Measurements from ENCODE around the gene ICAM1. TPM values are rescaled to one million over a fixed set of nuclear protein-coding genes. Genes with fewer than 3 reads are reported as not detected.

ICAM1 gene
- polyA plus RNA-seq, 2 of the 4 experiments (the other 2 are of a cell fraction), result 1.2 to 1.4 TPM

- TF ChIP-seq HES2 (IDR thresholded peaks at IDR 0.05) (no peak), CHD4 (IDR thresholded peaks at IDR 0.05; ENCODE audit: borderline replicate concordance) (no peak), POLR2AphosphoS2 (conservative IDR thresholded peaks at IDR 0.05; ENCODE audit: low read length) (no peak), EP300 (IDR thresholded peaks at IDR 0.05) (no peak), CBX2 (IDR thresholded peaks at IDR 0.05; ENCODE audit: borderline replicate concordance, low read depth) (no peak)
Observed at GRCh38 chr19:10228393-10228792, 42.5 kb upstream of the ICAM1 start (continued).

GRCh38 chr19:10228920-10229319, 42.0 kb upstream of the ICAM1 start:
- H3K9me3 ChIP-seq, result no peaks in the 10 kb centered on the region
- peaks cover 5% of the 10 kb centered on the region; the same call in 1 of the 3 replicates for H3K4me1 ChIP-seq
- TF ChIP-seq RCOR1 (IDR thresholded peaks at IDR 0.05; ENCODE audit: low read depth, low read length) (no peak), RAD21 (conservative IDR thresholded peaks at IDR 0.05 in 1 of 2, IDR thresholded peaks at IDR 0.05 in 1 of 2) (peak in 1 of 2 experiments; percentile 38; a peak in 2 of 5 replicates)
- TF ChIP-seq, protein P1, sequence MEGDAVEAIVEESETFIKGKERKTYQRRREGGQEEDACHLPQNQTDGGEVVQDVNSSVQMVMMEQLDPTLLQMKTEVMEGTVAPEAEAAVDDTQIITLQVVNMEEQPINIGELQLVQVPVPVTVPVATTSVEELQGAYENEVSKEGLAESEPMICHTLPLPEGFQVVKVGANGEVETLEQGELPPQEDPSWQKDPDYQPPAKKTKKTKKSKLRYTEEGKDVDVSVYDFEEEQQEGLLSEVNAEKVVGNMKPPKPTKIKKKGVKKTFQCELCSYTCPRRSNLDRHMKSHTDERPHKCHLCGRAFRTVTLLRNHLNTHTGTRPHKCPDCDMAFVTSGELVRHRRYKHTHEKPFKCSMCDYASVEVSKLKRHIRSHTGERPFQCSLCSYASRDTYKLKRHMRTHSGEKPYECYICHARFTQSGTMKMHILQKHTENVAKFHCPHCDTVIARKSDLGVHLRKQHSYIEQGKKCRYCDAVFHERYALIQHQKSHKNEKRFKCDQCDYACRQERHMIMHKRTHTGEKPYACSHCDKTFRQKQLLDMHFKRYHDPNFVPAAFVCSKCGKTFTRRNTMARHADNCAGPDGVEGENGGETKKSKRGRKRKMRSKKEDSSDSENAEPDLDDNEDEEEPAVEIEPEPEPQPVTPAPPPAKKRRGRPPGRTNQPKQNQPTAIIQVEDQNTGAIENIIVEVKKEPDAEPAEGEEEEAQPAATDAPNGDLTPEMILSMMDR (IDR thresholded peaks at IDR 0.05), result peak; percentile 25; the same call in 2 of the 3 replicates
- TF ChIP-seq, protein P2, sequence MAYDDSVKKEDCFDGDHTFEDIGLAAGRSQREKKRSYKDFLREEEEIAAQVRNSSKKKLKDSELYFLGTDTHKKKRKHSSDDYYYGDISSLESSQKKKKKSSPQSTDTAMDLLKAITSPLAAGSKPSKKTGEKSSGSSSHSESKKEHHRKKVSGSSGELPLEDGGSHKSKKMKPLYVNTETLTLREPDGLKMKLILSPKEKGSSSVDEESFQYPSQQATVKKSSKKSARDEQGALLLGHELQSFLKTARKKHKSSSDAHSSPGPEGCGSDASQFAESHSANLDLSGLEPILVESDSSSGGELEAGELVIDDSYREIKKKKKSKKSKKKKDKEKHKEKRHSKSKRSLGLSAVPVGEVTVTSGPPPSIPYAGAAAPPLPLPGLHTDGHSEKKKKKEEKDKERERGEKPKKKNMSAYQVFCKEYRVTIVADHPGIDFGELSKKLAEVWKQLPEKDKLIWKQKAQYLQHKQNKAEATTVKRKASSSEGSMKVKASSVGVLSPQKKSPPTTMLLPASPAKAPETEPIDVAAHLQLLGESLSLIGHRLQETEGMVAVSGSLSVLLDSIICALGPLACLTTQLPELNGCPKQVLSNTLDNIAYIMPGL (CRISPR knock-in tag; IDR thresholded peaks at IDR 0.05; ENCODE audit: borderline replicate concordance), result no peak
- POLR2A ChIA-PET, result no interaction called here
- DNase-seq (ENCODE audit: low read depth in 1 of 2, low spot score in 1 of 2), result peak; percentile 53 to 59
- FAIRE-seq, result no peak
- no peak overlapping the region for H3K27ac ChIP-seq
- H3K4me2 ChIP-seq, result no peak overlapping the region
- WGBS (ENCODE audit: missing lambda C conversion rate), result 41% methylated on average over 2 of the region's 2 CpGs
- no peak overlapping the region for H3K4me3 ChIP-seq
- ATAC-seq, result peak; percentile 22 to 58; a peak in 3 of 6 replicates
- CTCF ChIA-PET, result interaction anchor here (0.6 to 2.3 kb wide), 14 partner anchors 8 to 1648 kb away, joined by 3 to 9 read pairs (median 4); partner anchors contain the start of genes DNMT1 and MRPL4

DNA sequence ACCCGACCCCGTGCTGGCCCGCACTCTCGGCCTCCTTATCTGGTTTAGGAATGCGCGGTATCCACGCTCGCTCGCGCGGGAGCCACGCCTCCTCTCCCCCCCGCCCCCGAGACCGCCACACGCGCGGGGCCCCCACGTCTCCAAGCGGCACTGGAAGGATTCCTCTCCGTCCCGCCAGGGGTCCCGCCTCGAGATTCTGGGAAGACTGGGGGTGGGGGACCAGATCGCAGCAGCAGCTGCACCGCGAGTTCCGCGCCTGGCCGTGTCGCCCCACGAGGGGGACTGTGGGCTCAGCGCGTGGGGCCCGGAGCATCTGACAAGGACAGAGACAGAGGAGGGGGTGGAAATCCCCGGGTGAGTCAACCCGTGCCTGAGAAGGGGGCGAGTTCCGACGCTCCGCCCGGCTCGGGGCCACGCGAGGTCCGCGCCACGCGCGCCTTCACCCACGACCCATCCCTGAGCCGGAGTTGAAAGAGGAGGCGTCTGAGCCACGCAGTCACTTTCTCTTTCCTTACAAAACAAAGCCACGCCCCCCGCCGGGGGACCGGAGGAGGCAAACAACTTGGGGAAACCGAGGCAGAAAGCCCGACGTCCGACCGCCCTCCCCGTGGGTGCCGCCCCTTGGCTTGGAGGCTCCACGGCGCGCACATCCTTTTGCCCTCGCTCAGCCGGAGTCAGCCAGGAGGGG, 40.6 kb upstream of the ICAM1 start:
- TF ChIP-seq NPAS2 (CRISPR knock-in tag; IDR thresholded peaks at IDR 0.05; ENCODE audit: borderline replicate concordance) (no peak), ELK1 (IDR thresholded peaks at IDR 0.05; ENCODE audit: low read depth, low read length) (no peak), HOXB13 (CRISPR knock-in tag; IDR thresholded peaks at IDR 0.05; ENCODE audit: low read depth) (no peak), SREBF2 (IDR thresholded peaks at IDR 0.05) (no peak), NFE2L2 (conservative IDR thresholded peaks at IDR 0.05; ENCODE audit: low read length) (no peak), POLR2AphosphoS2 (conservative IDR thresholded peaks at IDR 0.05; ENCODE audit: low read length) (no peak), CBX2 (IDR thresholded peaks at IDR 0.05; ENCODE audit: borderline replicate concordance, low read depth) (no peak), HOXB5 (CRISPR knock-in tag; IDR thresholded peaks at IDR 0.05) (no peak), FOSL2 (IDR thresholded peaks at IDR 0.05) (no peak), FOSL2 (CRISPR knock-in tag; IDR thresholded peaks at IDR 0.05) (no peak), E2F6 (IDR thresholded peaks at IDR 0.05; ENCODE audit: borderline replicate concordance, low read depth) (no peak), POLR2A (IDR thresholded peaks at IDR 0.05; ENCODE audit: low read length) (no peak), HOXA7 (CRISPR knock-in tag; IDR thresholded peaks at IDR 0.05) (no peak), FOXS1 (CRISPR knock-in tag; IDR thresholded peaks at IDR 0.05) (no peak), HDAC2 (IDR thresholded peaks at IDR 0.05) (no peak), CHD2 (IDR thresholded peaks at IDR 0.05; ENCODE audit: low read length, partially characterized antibody) (no peak)
- Histone ChIP-seq H3K4me1 (peaks cover 5% of the 10 kb centered on the region; the same call in 1 of the 3 replicates), H3K27ac (peak overlapping the region; percentile 85 to 92), H3K4me3 (peak overlapping the region; percentile 95), H3K9me3 (no peaks in the 10 kb centered on the region), H3K4me2 (peak overlapping the region; percentile 99)
- no peak for ATAC-seq
- WGBS (ENCODE audit: missing lambda C conversion rate), result 0% methylated on average over 5 of the region's 70 CpGs
- FAIRE-seq, result no peak
- ChIA-PET POLR2A (no interaction called here), CTCF (interaction anchor here (0.6 to 1.5 kb wide), 2 partner anchors 14 to 39 kb away, joined by 3 read pairs; no protein-coding TSS in a partner anchor)
- no peak for DNase-seq (ENCODE audit: low read depth in 1 of 2, low spot score in 1 of 2)
